Globus pallidus (tissue), 1 donor: ENCODE data around the gene POC1B.
A peak's percentile ranks its signal among the peaks of the same experiment; 100 is the strongest.

Source experiments
- DNase-seq: peaks from one replicate; pipeline ENCODE4 v3.0.0-alpha.2; 2015; ENCODE audit warnings: low spot score

Gene POC1B

GRCh38 chr12:89525824-89526770 is at the start of gene POC1B:
TSS of gene POC1B (minus strand) at chr12:89526047. CDS start at chr12:89525895, 152 bp downstream.
- peak; percentile 81 for DNase-seq

- DNase-seq, result no peak
These were observed 49.5 kb upstream of the POC1B start for GRCh38 chr12:89575374-89575773.

- no peak for DNase-seq
These were observed 48.9 kb upstream of the POC1B start for GRCh38 chr12:89574736-89575208.

- DNase-seq, result no peak
These were observed 47.4 kb upstream of the POC1B start for GRCh38 chr12:89573051-89573810.

- DNase-seq, result no peak
These were observed 45.8 kb upstream of the POC1B start for GRCh38 chr12:89571491-89572195.

- no peak for DNase-seq
These were observed 42.6 kb upstream of the POC1B start for GRCh38 chr12:89568484-89568883.

- no peak for DNase-seq
These were observed 41.9 kb upstream of the POC1B start for GRCh38 chr12:89567691-89568239.

GRCh38 chr12:89566615-89567014 is 40.8 kb upstream of the POC1B start:
- no peak for DNase-seq

GRCh38 chr12:89565002-89565401 is 39.2 kb upstream of the POC1B start:
- no peak for DNase-seq

GRCh38 chr12:89559753-89560152 is 33.9 kb upstream of the POC1B start:
- no peak for DNase-seq

GRCh38 chr12:89556976-89557375 is 31.1 kb upstream of the POC1B start:
- DNase-seq, result peak; percentile 38

GRCh38 chr12:89552376-89552775 is 26.5 kb upstream of the POC1B start:
- DNase-seq, result no peak

GRCh38 chr12:89551747-89552146 is 25.9 kb upstream of the POC1B start:
- DNase-seq, result no peak

GRCh38 chr12:89547101-89547500 is 21.3 kb upstream of the POC1B start:
- DNase-seq, result no peak

- no peak for DNase-seq
These were observed 20.3 kb upstream of the POC1B start for GRCh38 chr12:89546151-89546550.

- DNase-seq, result no peak
These were observed 18.9 kb upstream of the POC1B start for GRCh38 chr12:89544681-89545184.

GRCh38 chr12:89544022-89544421 is 18.2 kb upstream of the POC1B start:
- no peak for DNase-seq

- peak; percentile 72 for DNase-seq
These were observed 17.2 kb upstream of the POC1B start for GRCh38 chr12:89542912-89543592.

- DNase-seq, result no peak
These were observed 16.4 kb upstream of the POC1B start for GRCh38 chr12:89542236-89542635.

- no peak for DNase-seq
These were observed 14.7 kb upstream of the POC1B start for GRCh38 chr12:89540586-89540985.
